Endometrium (tissue), 2 donors: ENCODE results near the gene RAB27B.
"Not testable (repeated sequence)": the region's sequence is repeated elsewhere in the genome, so short reads cannot be mapped to it uniquely, and the experiment has no call there.

ENCODE experiments used
- FAIRE-seq: peaks from 2 replicates; lab custom pipeline; 2012; peaks lifted over from hg19 to GRCh38; lab: Jason Lieb, UNC
- donor health status: control.
- donor health status: control.

The RAB27B gene

GRCh38 chr18:54815086-54815485 lies 13.2 kb upstream of the RAB27B start:
- no peak for FAIRE-seq

GRCh38 chr18:54820785-54821275 lies 7.4 kb upstream of the RAB27B start:
- FAIRE-seq = not testable (repeated sequence)

- FAIRE-seq = no peak
Measured at GRCh38 chr18:54822872-54823845, 5.1 kb upstream of the RAB27B start.

GRCh38 chr18:54824761-54825160 lies 3.5 kb upstream of the RAB27B start:
- FAIRE-seq = no peak

- FAIRE-seq = no peak
Measured at GRCh38 chr18:54825601-54826344, 2.5 kb upstream of the RAB27B start.

GRCh38 chr18:54828986-54829385 lies 709 bp downstream of the RAB27B start:
- FAIRE-seq = no peak

- FAIRE-seq = no peak
Measured at GRCh38 chr18:54829856-54830255, 1.6 kb downstream of the RAB27B start.

GRCh38 chr18:54830260-54830659 lies 2.0 kb downstream of the RAB27B start:
- FAIRE-seq = no peak

GRCh38 chr18:54830866-54831265 lies 2.6 kb downstream of the RAB27B start:
- no peak for FAIRE-seq

- FAIRE-seq = no peak
Measured at GRCh38 chr18:54835944-54836343, 7.7 kb downstream of the RAB27B start.

- FAIRE-seq = no peak
Measured at GRCh38 chr18:54843314-54843713, 15.0 kb downstream of the RAB27B start.

- no peak for FAIRE-seq
Measured at GRCh38 chr18:54845787-54846186, 17.5 kb downstream of the RAB27B start.

GRCh38 chr18:54848121-54848520 lies 19.8 kb downstream of the RAB27B start:
- no peak for FAIRE-seq

- FAIRE-seq = no peak
Measured at GRCh38 chr18:54849683-54850082, 21.4 kb downstream of the RAB27B start.

- no peak for FAIRE-seq
Measured at GRCh38 chr18:54850598-54850997, 22.3 kb downstream of the RAB27B start.

- FAIRE-seq = no peak
Measured at GRCh38 chr18:54852780-54853675, 24.8 kb downstream of the RAB27B start.

- not testable (repeated sequence) for FAIRE-seq
Measured at GRCh38 chr18:54855050-54855449, 26.8 kb downstream of the RAB27B start.

- no peak for FAIRE-seq
Measured at GRCh38 chr18:54856105-54856646, 27.9 kb downstream of the RAB27B start.

GRCh38 chr18:54857499-54857898 lies 29.2 kb downstream of the RAB27B start:
- FAIRE-seq = no peak

GRCh38 chr18:54859667-54860421 lies 31.6 kb downstream of the RAB27B start:
- no peak for FAIRE-seq

GRCh38 chr18:54860941-54861340 lies 32.7 kb downstream of the RAB27B start:
- no peak for FAIRE-seq
